Pancreas (tissue), 10 donors: ENCODE results near the gene NF1. TPM values are rescaled to one million over a fixed set of nuclear protein-coding genes. Genes with fewer than 3 reads are reported as not detected.

Experiments
- ATAC-seq, 4 donors: fragments of 200-7000 bp; cut with Tn5 transposase; one replicate each; pipeline versions ENCODE4 v1.8.0 to v1.9.1; 2020; ENCODE audit warnings: mild to moderate bottlenecking in 4 of 4, moderate library complexity in 4 of 4
- DNase-seq, 6 donors: peaks; one replicate each; pipeline ENCODE4 v3.0.0-alpha.2; 2020
- FAIRE-seq: peaks from 2 replicates; lab custom pipeline; 2012; peaks lifted over from hg19 to GRCh38; lab: Jason Lieb, UNC
- H3K27ac ChIP-seq, 4 donors: fragments of 200-600 bp; sonication (generic); 1 replicate in 3 of 4; 2 replicates in 1 of 4; pipeline versions ENCODE4 v1.5.0 to v1.8.0; 2020
- H3K27me3 ChIP-seq, 4 donors: fragments of 200-600 bp; one replicate each; pipeline ENCODE4 v1.8.0; 2021
- H3K36me3 ChIP-seq, 3 donors: fragments of 200-600 bp; sonication (generic) in 1 of 3; one replicate each; pipeline versions ENCODE4 v1.5.0 to v1.8.0; 2020 to 2021
- H3K4me1 ChIP-seq, 3 donors: fragments of 200-600 bp; one replicate each; pipeline ENCODE4 v1.8.0; 2021
- H3K4me3 ChIP-seq, 4 donors: fragments of 200-600 bp; sonication (generic) in 2 of 4; one replicate each; pipeline versions ENCODE4 v1.5.0 to v1.8.0; 2020 to 2021
- H3K9me3 ChIP-seq, 4 donors: fragments of 200-600 bp; one replicate each; pipeline ENCODE4 v1.8.0; 2021
- CTCF ChIP-seq, 4 donors: fragments of 200-600 bp; sonication (generic) in 3 of 4; IDR thresholded peaks; one replicate each; pipeline versions ENCODE4 v1.5.0 to v1.8.0; 2021; ENCODE audit warnings: antibody characterized with exemption in 4 of 4
- WGBS, 2 donors: extraction: QIAGEN DNeasy Blood & Tissue Kit; methylation state at CpG; one replicate each; pipeline ENCODE4 v1.1.7; 2013; 5-methylcytosine and 5-hydroxymethylcytosine counted together
- intact Hi-C, 3 donors: fragments of 100-400 bp; cut with DNase I; formaldehyde crosslinking; loops; one replicate each; pipeline versions ENCODE4 v1.11.1 to v1.14.2; 2022
- polyA plus RNA-seq, 2 donors: library from polyadenylated mRNA; stranded (reverse); fragments of 200-250 nt; gene quantifications; one replicate each; pipeline ENCODE4 v1.2.3, GENCODE V29; 2013
- total RNA-seq, 6 donors: library from RNA; stranded (reverse); fragmentation: NEBNext Ultra II Directional in 4 of 6; extraction: Animal tissue kit (Norgen Biotek cat#: 25700) in 4 of 6; gene quantifications; one replicate each; pipeline versions ENCODE4 v1.2.1 to v1.2.4, GENCODE V29; 2021 to 2023
- donor health status: healthy with polysubstance abuse.
- donor health status: DM: no; HTN: no; CAD: no; lungs with moderate emphysema.
- donor health status: DM: no; HTN: no; CAD: no.
- donor health status: control.
- donor health status: control.
- donor health status: Bipolar disorder and iron deficiency.
- donor health status: DM: yes; HTN: yes; CAD: no.
- donor health status: DM: no; HTN: no; CAD: no.
- donor health status: DM: no; HTN: no; CAD: no.
- donor health status: DM: yes; HTN: yes; CAD: no.

Gene NF1
- total and polyA plus RNA-seq, 8 donors = 6.6 to 38.4 (median 27.8) TPM

GRCh38 chr17:31250229-31250628 is 155.5 kb downstream of the NF1 start:
- no peak for ATAC-seq
- intact Hi-C loops = no loop called here
- Histone ChIP-seq H3K4me3 (no peak overlapping the region), H3K27me3 (no peaks in the 10 kb centered on the region), H3K27ac (no peak overlapping the region), H3K4me1 (no peaks in the 10 kb centered on the region), H3K9me3 (no peaks in the 10 kb centered on the region), H3K36me3 (peaks cover 0 to 7% (median 0%) of the 10 kb centered on the region in 3 donors)
- no peak for DNase-seq
- TF ChIP-seq CTCF (IDR thresholded peaks at IDR 0.05) = no peak
- no peak for FAIRE-seq
- 62 to 78% methylated on average over 1 of the region's 1 CpG for WGBS, 2 donors

DNA sequence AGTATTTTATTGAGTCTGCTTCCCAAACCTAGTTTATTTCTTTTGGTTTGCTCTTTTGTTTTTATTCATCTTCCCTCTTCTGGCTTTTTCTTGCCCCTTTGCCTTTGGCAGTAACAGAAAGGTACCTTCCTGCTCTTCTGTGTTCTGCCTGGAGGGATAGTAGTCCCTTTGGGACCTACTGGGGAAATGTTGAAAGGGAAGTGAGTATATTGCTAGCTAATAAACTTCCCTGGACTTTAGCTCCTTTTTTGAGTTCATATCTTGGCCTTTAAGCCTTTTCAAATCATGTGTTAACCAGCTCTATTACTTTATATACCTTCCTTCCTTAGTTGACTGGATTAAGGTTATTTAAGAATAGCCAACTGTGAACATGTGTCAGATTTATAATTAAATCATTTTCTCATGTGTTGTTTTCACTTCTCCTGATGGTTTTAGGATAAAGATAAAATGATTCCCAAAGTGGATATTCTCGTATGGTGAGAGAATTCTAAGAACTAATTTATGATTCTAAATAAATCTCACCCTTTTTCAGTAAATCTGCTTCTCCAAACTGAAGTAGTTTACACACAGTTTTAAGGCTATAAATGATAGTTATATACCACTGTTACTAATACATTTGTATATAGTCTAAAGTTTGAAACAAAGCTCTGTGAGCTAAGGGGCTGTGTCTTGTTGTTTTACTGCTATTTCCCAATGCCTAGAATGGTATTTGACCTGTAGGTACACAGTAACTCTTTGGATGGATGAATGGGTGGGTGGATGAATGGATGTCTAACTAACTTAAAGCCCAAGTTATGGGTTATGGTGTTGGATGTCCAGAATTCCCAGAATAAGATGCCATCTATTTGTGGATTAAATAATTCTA is 156.6 kb downstream of the NF1 start:
- DNase-seq = no peak
- WGBS, 2 donors = 91 to 94% methylated on average over 1 of the region's 1 CpG
- Histone ChIP-seq H3K9me3 (no peaks in the 10 kb centered on the region), H3K4me3 (no peak overlapping the region), H3K27ac (no peak overlapping the region), H3K36me3 (peaks cover 0 to 1% (median 0%) of the 10 kb centered on the region in 3 donors), H3K27me3 (no peaks in the 10 kb centered on the region), H3K4me1 (no peaks in the 10 kb centered on the region)
- no peak for ATAC-seq
- intact Hi-C loops = no loop called here
- FAIRE-seq = no peak
- no peak for TF ChIP-seq CTCF (IDR thresholded peaks at IDR 0.05)

- no peak for FAIRE-seq
- DNase-seq = no peak
- no peak for ATAC-seq
- Histone ChIP-seq H3K9me3 (no peaks in the 10 kb centered on the region), H3K4me1 (no peaks in the 10 kb centered on the region), H3K27me3 (no peaks in the 10 kb centered on the region), H3K4me3 (no peak overlapping the region), H3K27ac (no peak overlapping the region), H3K36me3 (no peaks in the 10 kb centered on the region)
- TF ChIP-seq CTCF (IDR thresholded peaks at IDR 0.05) = no peak
- intact Hi-C loops = no loop called here
These were observed 157.2 kb downstream of the NF1 start for GRCh38 chr17:31251970-31252328.

DNA sequence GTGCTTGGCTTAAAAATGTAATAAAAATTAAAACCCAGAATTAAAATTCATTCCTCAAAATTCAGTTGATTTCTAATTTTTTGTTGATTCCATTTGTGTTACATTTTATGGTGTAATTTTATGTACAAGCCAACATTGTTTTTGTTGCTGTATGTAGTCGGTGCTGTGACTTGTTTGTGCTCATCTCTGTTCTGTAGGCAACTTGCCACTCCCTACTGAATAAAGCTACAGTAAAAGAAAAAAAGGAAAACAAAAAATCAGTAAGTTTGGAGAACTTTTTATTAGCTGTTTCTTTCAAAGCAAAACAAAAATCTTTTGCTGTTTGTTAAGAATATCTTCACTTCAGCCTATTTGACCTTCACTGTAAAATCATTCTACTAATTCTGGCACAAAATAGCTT is 158.0 kb downstream of the NF1 start:
- Histone ChIP-seq H3K9me3 (no peaks in the 10 kb centered on the region), H3K4me1 (no peaks in the 10 kb centered on the region), H3K4me3 (no peak overlapping the region), H3K27ac (no peak overlapping the region), H3K36me3 (no peaks in the 10 kb centered on the region), H3K27me3 (no peaks in the 10 kb centered on the region)
- WGBS, 2 donors = 95 to 97% methylated on average over 1 of the region's 1 CpG
- no peak for DNase-seq
- intact Hi-C loops = no loop called here
- ATAC-seq = no peak
- no peak for TF ChIP-seq CTCF (IDR thresholded peaks at IDR 0.05)
- FAIRE-seq = no peak

DNA sequence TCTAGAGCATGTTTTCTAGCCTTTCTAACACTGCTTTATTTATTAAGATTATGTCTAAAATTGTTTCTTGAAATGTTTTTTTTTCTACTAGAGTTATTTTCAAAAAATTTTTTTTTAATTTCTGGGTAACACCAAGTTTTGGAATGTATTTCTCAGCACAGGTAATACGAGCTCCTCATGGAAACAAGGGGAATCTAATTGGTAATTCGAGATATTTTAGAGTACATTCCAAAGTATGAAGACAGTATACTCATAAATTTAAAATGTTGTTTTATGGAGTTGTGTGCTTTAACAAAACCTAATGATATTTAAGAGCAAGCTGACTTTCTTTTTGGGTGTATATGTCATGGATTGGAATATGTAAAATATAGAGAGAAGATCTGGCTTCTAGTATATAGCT is 159.9 kb downstream of the NF1 start:
- Histone ChIP-seq H3K9me3 (no peaks in the 10 kb centered on the region), H3K4me3 (no peak overlapping the region), H3K4me1 (no peaks in the 10 kb centered on the region), H3K36me3 (peaks cover 0 to 11% (median 0%) of the 10 kb centered on the region in 3 donors), H3K27me3 (no peaks in the 10 kb centered on the region), H3K27ac (no peak overlapping the region)
- ATAC-seq = no peak
- TF ChIP-seq CTCF (IDR thresholded peaks at IDR 0.05) = no peak
- intact Hi-C loops = no loop called here
- 89 to 96% methylated on average over 2 of the region's 2 CpGs for WGBS, 2 donors
- no peak for DNase-seq
- no peak for FAIRE-seq
